Loucy (cell line): Measurements from ENCODE around the gene SAMD4A.
A peak's percentile ranks its signal among the peaks of the same experiment; 100 is the strongest.

Experiments
- H2AFZ ChIP-seq: fragments of 200-600 bp; sonication (generic); 2 replicates; pipeline ENCODE4 v1.6.0; 2016; ENCODE audit warnings: antibody characterized with exemption, mild to moderate bottlenecking, low read length, moderate library complexity
- H3F3A ChIP-seq: fragments of 200-600 bp; 2 replicates; pipeline ENCODE4 v1.6.0; 2016; ENCODE audit warnings: antibody characterized with exemption, low read depth, mild to moderate bottlenecking
- H3K27me3 ChIP-seq: fragments of 200-600 bp; sonication (generic); 2 replicates; pipeline ENCODE4 v1.6.1; 2014; ENCODE audit warnings: low read length, mild to moderate bottlenecking; ENCODE audit not compliant: insufficient read depth, poor library complexity, severe bottlenecking
- H3K36me3 ChIP-seq: fragments of 200-600 bp; sonication (generic); 2 replicates; pipeline ENCODE4 v1.6.1; 2016; ENCODE audit warnings: low read length; ENCODE audit not compliant: insufficient read depth
- H3K4me1 ChIP-seq: fragments of 200-600 bp; sonication (generic); 2 replicates; pipeline ENCODE4 v1.5.1; 2014; ENCODE audit warnings: low read length, mild to moderate bottlenecking; ENCODE audit not compliant: insufficient read depth, poor library complexity, severe bottlenecking
- H3K4me2 ChIP-seq: fragments of 200-600 bp; sonication (generic); 2 replicates; pipeline ENCODE4 v1.6.0; 2014; ENCODE audit warnings: antibody characterized with exemption, low read length, low read depth, mild to moderate bottlenecking; ENCODE audit not compliant: poor library complexity, severe bottlenecking
- H3K4me3 ChIP-seq: fragments of 200-600 bp; sonication (generic); 2 replicates; pipeline ENCODE4 v1.5.1; 2014; ENCODE audit warnings: low read length, mild to moderate bottlenecking, mixed read lengths; ENCODE audit not compliant: poor library complexity, severe bottlenecking
- H3K79me2 ChIP-seq: fragments of 200-600 bp; sonication (generic); 2 replicates; pipeline ENCODE4 v1.6.1; 2014; ENCODE audit warnings: low read length; ENCODE audit not compliant: insufficient read depth
- H3K9ac ChIP-seq: fragments of 200-600 bp; sonication (generic); 2 replicates; pipeline ENCODE4 v1.6.0; 2014; ENCODE audit warnings: mild to moderate bottlenecking, low read depth, low read length, moderate library complexity; ENCODE audit not compliant: poor library complexity, severe bottlenecking
- H3K9me2 ChIP-seq: fragments of 200-600 bp; sonication (generic); replicated peaks from 2 replicates; pipeline ENCODE4 v1.6.1; 2016; ENCODE audit warnings: low read depth, low read length, mixed read lengths
- H3K9me3 ChIP-seq: fragments of 200-600 bp; sonication (generic); 2 replicates; pipeline ENCODE4 v1.6.1; 2014; ENCODE audit warnings: mild to moderate bottlenecking, antibody characterized with exemption, low read length, low read depth; ENCODE audit not compliant: insufficient read depth
- H4K20me1 ChIP-seq: fragments of 200-600 bp; sonication (generic); 2 replicates; pipeline ENCODE4 v1.6.0; 2014; ENCODE audit warnings: antibody characterized with exemption, low read length, mild to moderate bottlenecking; ENCODE audit not compliant: insufficient read depth, poor library complexity, severe bottlenecking
- CTCF ChIP-seq: fragments of 200-600 bp; sonication (generic); conservative IDR thresholded peaks from 2 replicates; pipeline ENCODE4 v1.5.1; 2014; ENCODE audit warnings: mild to moderate bottlenecking, antibody characterized with exemption, low read length
- EZH2phosphoT487 ChIP-seq: fragments of 200-600 bp; IDR thresholded peaks from 2 replicates; pipeline ENCODE4 v1.6.1; 2018; ENCODE audit warnings: antibody characterized with exemption, mild to moderate bottlenecking, moderate library complexity, borderline replicate concordance

The SAMD4A gene

DNA sequence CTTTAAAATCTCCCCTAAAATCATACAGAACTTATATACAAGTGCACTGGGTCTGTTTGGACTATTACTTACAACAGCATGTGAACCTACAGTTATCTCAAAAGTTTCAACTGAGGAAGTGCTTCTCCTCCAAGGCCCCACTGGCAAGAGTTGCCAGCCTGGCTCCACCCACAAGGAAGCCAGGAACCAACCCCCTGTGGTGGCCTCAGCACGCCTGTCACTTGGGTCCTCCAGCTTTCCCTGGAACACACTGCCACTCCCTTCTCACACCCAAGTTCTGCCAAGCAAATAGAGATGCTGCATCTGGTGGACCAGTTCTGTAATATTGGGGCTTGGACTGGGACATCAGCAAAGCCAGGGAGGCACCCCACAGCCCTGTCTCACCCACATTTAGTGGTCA is 220.3 kb downstream of the SAMD4A start:
- H3K4me1 ChIP-seq = peaks cover 22% of the 10 kb centered on the region
- no peak for TF ChIP-seq EZH2phosphoT487
- TF ChIP-seq CTCF = no peak
- no peaks in the 10 kb centered on the region for H3K9me3 ChIP-seq
- no peaks in the 10 kb centered on the region for H4K20me1 ChIP-seq
- H3K9me2 ChIP-seq = no peaks in the 10 kb centered on the region
- no peaks in the 10 kb centered on the region for H3K36me3 ChIP-seq
- H3F3A ChIP-seq = no peaks in the 10 kb centered on the region
- peak overlapping the region; percentile 10 for H3K9ac ChIP-seq
- H2AFZ ChIP-seq = peak overlapping the region; percentile 79
- no peaks in the 10 kb centered on the region for H3K79me2 ChIP-seq
- peak overlapping the region; percentile 32 for H3K4me2 ChIP-seq
- H3K27me3 ChIP-seq = no peaks in the 10 kb centered on the region
- no peak overlapping the region for H3K4me3 ChIP-seq

DNA sequence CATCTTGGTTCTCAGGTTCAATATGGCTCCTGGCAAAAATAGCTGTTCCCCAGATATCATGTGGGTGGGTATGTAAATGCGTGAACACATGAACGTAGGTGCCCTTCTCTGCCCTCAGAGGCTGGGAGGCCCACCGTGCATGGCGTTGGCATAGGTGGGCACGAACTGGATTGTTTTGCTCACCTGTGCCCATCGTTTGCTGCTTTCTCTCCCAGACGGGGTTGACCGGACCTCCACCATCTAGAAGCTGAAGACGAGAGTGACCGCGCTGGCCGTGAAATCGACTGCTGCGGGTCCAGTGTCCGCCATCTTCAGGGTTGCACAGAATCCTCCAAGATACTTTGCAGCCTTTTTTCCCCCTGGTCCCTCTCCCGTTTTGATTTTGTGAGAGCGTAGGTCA is 221.8 kb downstream of the SAMD4A start:
- H3K36me3 ChIP-seq = no peaks in the 10 kb centered on the region

GRCh38 chr14:54789166-54789565 is 222.2 kb downstream of the SAMD4A start:
- Histone ChIP-seq H3K9ac (no peak overlapping the region), H3K4me3 (no peak overlapping the region), H3K4me1 (peaks cover 22% of the 10 kb centered on the region), H3K9me2 (no peaks in the 10 kb centered on the region), H3K36me3 (no peaks in the 10 kb centered on the region), H3F3A (no peaks in the 10 kb centered on the region), H3K4me2 (no peak overlapping the region), H4K20me1 (no peaks in the 10 kb centered on the region), H3K79me2 (no peaks in the 10 kb centered on the region), H3K27me3 (no peaks in the 10 kb centered on the region), H3K9me3 (no peaks in the 10 kb centered on the region), H2AFZ (no peak overlapping the region)
- TF ChIP-seq EZH2phosphoT487 = no peak
- no peak for TF ChIP-seq CTCF

More for the DNA sequence above, 221.8 kb downstream of the SAMD4A start:
- Histone ChIP-seq H3K4me1 (peaks cover 22% of the 10 kb centered on the region), H3F3A (no peaks in the 10 kb centered on the region), H4K20me1 (no peaks in the 10 kb centered on the region), H3K4me2 (no peak overlapping the region), H3K27me3 (no peaks in the 10 kb centered on the region), H3K9me3 (no peaks in the 10 kb centered on the region), H3K79me2 (no peaks in the 10 kb centered on the region), H3K4me3 (no peak overlapping the region), H2AFZ (no peak overlapping the region), H3K9me2 (no peaks in the 10 kb centered on the region), H3K9ac (no peak overlapping the region)
- TF ChIP-seq CTCF = no peak
- no peak for TF ChIP-seq EZH2phosphoT487
